ENCODE measurements around the gene HOXB3.

Gene HOXB3

DNA sequence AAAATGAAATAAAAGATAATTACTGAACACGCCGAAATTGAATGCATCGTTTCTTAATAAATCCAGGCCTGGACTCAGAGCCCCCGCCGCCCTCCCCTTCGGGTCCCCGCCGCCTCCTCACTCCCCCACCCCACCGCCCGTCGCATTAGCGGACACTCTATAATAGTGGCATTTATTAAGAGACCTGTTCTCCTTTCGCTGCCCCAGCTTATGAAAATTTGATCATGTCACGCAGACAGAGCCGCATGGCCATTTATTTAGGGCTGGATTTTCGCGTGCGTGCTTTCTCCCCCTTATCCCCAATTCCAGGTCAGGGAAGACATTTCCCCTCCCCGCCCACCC, 38.9 kb downstream of the HOXB3 start:
- POLR2A ChIA-PET: interaction anchor here (1.0 kb wide), 1 partner anchor 42 kb away, joined by 3 read pairs; the partner anchor contains the start of gene HOXB5
- peak overlapping the region; percentile 27; the same call in 1 of the 2 replicates for H3K4me3 ChIP-seq (ENCODE audit: low read depth, low read length)

DNA sequence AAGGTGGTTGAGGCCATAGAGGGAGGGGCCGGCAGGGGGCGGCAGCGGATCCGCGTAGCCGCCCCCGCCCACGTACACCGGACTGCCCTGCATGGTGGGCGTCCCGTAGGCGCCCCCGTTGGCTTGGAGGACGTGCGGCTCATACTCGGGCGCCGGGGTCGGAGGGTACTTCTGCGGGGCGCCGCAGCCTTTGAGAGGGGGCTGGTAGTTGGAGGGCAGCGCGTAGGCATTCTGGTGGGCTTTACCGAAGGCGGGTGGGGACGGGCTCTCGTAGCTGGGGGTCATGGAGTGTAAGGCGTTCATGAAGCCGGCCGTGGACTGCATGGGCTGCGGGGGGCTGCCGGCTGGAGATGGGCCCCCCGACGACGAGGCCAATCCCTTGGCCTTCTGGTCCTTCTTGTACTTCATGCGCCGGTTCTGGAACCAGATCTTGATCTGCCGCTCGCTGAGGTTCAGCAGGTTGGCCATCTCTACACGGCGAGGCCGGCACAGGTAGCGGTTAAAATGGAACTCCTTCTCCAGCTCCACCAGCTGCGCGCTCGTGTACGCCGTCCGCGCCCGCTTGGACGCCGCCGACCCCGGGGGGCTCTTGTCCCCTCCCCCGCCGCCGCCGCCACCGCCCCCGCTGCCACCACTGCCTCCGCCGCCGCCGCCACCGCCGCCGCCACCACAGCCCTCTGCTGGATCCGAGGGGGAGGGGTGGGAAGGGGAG, 39.4 kb downstream of the HOXB3 start:
- CTCF ChIA-PET: interaction anchor here (0.9 to 2.2 kb wide), 6 partner anchors 11 to 58 kb away, joined by 3 to 9 read pairs (median 4); partner anchors contain the start of gene HOXB5
- DNase-seq (ENCODE audit: low read depth, low spot score): no peak
- TF ChIP-seq, protein P1, sequence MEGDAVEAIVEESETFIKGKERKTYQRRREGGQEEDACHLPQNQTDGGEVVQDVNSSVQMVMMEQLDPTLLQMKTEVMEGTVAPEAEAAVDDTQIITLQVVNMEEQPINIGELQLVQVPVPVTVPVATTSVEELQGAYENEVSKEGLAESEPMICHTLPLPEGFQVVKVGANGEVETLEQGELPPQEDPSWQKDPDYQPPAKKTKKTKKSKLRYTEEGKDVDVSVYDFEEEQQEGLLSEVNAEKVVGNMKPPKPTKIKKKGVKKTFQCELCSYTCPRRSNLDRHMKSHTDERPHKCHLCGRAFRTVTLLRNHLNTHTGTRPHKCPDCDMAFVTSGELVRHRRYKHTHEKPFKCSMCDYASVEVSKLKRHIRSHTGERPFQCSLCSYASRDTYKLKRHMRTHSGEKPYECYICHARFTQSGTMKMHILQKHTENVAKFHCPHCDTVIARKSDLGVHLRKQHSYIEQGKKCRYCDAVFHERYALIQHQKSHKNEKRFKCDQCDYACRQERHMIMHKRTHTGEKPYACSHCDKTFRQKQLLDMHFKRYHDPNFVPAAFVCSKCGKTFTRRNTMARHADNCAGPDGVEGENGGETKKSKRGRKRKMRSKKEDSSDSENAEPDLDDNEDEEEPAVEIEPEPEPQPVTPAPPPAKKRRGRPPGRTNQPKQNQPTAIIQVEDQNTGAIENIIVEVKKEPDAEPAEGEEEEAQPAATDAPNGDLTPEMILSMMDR (IDR thresholded peaks at IDR 0.05; ENCODE audit: insufficient read depth, low read length, missing control alignments): peak; percentile 41

More for the DNA sequence above, 38.9 kb downstream of the HOXB3 start:
- CTCF ChIA-PET: interaction anchor here (0.7 to 2.1 kb wide), 6 partner anchors 10 to 215 kb away, joined by 3 to 6 read pairs (median 3); partner anchors contain the start of gene HOXB5
- no peak for DNase-seq (ENCODE audit: low read depth, low spot score)
- TF ChIP-seq, protein P1 (IDR thresholded peaks at IDR 0.05; ENCODE audit: insufficient read depth, low read length, missing control alignments): no peak

DNA sequence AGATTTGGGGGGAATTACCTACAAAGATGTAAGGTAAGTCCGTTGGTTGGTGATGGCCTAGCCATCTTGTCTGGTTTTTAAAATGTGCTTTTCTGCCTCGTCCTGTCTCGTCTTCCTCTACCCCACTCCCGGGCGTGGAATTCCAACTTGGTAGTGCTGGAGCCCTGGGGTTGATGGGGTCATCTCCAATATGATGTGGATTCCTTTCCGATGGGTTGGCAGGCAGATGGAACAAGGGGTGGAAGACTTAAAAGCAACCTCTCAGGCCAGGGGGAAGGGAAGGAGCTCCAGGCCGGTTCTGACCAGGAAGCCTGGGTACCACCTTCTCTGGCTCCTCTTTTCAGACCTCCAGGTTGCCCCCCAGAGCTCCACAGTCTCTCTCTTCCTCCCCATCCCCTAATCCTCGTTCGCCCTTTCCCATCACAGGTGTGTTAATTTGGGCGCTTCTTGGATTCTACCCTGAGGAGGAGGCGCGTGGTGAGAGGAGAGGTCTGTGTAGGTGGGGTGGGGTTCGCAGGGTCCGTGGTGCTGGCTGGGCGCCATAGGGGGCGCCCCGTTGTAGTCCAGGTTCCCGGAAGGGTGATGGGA, 40.0 kb downstream of the HOXB3 start:
- CTCF ChIA-PET: interaction anchor here (0.9 to 2.2 kb wide), 8 partner anchors 10 to 63 kb away, joined by 3 to 10 read pairs (median 4); partner anchors contain the start of gene HOXB5
- POLR2A ChIA-PET: interaction anchor here (0.7 to 1.4 kb wide), 5 partner anchors 8 to 57 kb away, joined by 3 to 5 read pairs (median 3); no protein-coding TSS in a partner anchor
- no peak for DNase-seq (ENCODE audit: low read depth, low spot score)
- peak overlapping the region; percentile 41 for H3K4me3 ChIP-seq (ENCODE audit: low read depth, low read length)
- TF ChIP-seq, protein P1 (IDR thresholded peaks at IDR 0.05; ENCODE audit: insufficient read depth, low read length, missing control alignments): no peak

More for the DNA sequence above, 39.4 kb downstream of the HOXB3 start:
- peak overlapping the region; percentile 41 for H3K4me3 ChIP-seq (ENCODE audit: low read depth, low read length)
- POLR2A ChIA-PET: interaction anchor here (0.9 to 1.4 kb wide), 5 partner anchors 9 to 58 kb away, joined by 3 to 5 read pairs (median 3); partner anchors contain the start of gene HOXB5

- CTCF ChIA-PET: interaction anchor here (0.7 to 2.2 kb wide), 9 partner anchors 9 to 214 kb away, joined by 3 to 10 read pairs (median 4); partner anchors contain the start of gene HOXB5
- POLR2A ChIA-PET: interaction anchor here (0.9 to 1.3 kb wide), 2 partner anchors 10 to 42 kb away, joined by 3 to 5 read pairs; no protein-coding TSS in a partner anchor
These were observed 40.8 kb downstream of the HOXB3 start for GRCh38 chr17:48549281-48549630.

GRCh38 chr17:48548523-48549280, 41.3 kb downstream of the HOXB3 start:
- TF ChIP-seq, protein P1 (IDR thresholded peaks at IDR 0.05; ENCODE audit: insufficient read depth, low read length, missing control alignments): no peak
- CTCF ChIA-PET: interaction anchor here (0.7 to 2.2 kb wide), 12 partner anchors 9 to 213 kb away, joined by 3 to 10 read pairs (median 4); partner anchors contain the start of gene HOXB5
- DNase-seq (ENCODE audit: low read depth, low spot score): no peak
- H3K4me3 ChIP-seq (ENCODE audit: low read depth, low read length): no peak overlapping the region
- POLR2A ChIA-PET: interaction anchor here (0.7 to 2.0 kb wide), 4 partner anchors 9 to 66 kb away, joined by 3 to 7 read pairs (median 3); no protein-coding TSS in a partner anchor

More at GRCh38 chr17:48549281-48549630, 40.8 kb downstream of the HOXB3 start:
- no peak for DNase-seq (ENCODE audit: low read depth, low spot score)
- TF ChIP-seq, protein P1 (IDR thresholded peaks at IDR 0.05; ENCODE audit: insufficient read depth, low read length, missing control alignments): no peak
- H3K4me3 ChIP-seq (ENCODE audit: low read depth, low read length): no peak overlapping the region
